ENCODE results near the gene RRM1.

DNA sequence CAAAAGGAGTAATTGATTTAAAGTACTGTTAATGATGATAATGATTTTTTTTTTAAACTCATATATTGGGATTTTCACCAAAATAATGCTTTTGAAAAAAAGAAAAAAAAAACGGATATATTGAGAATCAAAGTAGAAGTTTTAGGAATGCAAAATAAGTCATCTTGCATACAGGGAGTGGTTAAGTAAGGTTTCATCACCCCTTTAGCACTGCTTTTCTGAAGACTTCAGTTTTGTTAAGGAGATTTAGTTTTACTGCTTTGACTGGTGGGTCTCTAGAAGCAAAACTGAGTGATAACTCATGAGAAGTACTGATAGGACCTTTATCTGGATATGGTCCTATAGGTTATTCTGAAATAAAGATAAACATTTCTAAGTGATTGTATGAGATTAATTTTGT is 43.9 kb downstream of the RRM1 start:
- no peak for TF ChIP-seq SETDB1 (CRISPR knock-in tag; IDR thresholded peaks at IDR 0.05; ENCODE audit: borderline replicate concordance)
- TF ChIP-seq SIN3B (IDR thresholded peaks at IDR 0.05; ENCODE audit: low read length), result no peak
- no peak for TF ChIP-seq TCF7 (IDR thresholded peaks at IDR 0.05; ENCODE audit: low read depth)
- no peak for TF ChIP-seq ZNF589 (CRISPR knock-in tag; conservative IDR thresholded peaks at IDR 0.05)
- no peak for TF ChIP-seq SP2 (CRISPR knock-in tag; IDR thresholded peaks at IDR 0.05)
- no peak for TF ChIP-seq RFX5 (IDR thresholded peaks at IDR 0.05; ENCODE audit: low read depth, low read length)

Data from HepG2 (cell line).